Spleen (tissue), 11 donors: ENCODE data around the gene ADGRL3. TPM values are rescaled to one million over a fixed set of nuclear protein-coding genes. Genes with fewer than 3 reads are reported as not detected.

Experiments used
- DNase-seq: peaks from one replicate; pipeline ENCODE4 v3.0.0-alpha.2; 2020
- H3K27ac ChIP-seq, 8 donors: fragments of 200-600 bp; sonication (generic) in 7 of 8; 1 replicate in 4 of 8; 2 replicates in 4 of 8; pipeline versions ENCODE4 v1.5.0 to v1.8.0; 2016 to 2021; ENCODE audit warnings: inconsistent platforms in 4 of 8, mild to moderate bottlenecking in 4 of 8, moderate library complexity in 1 of 8
- H3K27me3 ChIP-seq, 7 donors: fragments of 200-600 bp; sonication (generic) in 6 of 7; replicated peaks in 1 of 7; 1 replicate in 4 of 7; 2 replicates in 3 of 7; pipeline versions ENCODE4 v1.5.0 to v1.8.0; 2016 to 2021; ENCODE audit warnings: inconsistent platforms in 3 of 7, mild to moderate bottlenecking in 1 of 7
- H3K36me3 ChIP-seq, 6 donors: fragments of 200-600 bp; sonication (generic) in 5 of 6; 1 replicate in 4 of 6; 2 replicates in 2 of 6; pipeline versions ENCODE4 v1.5.0 to v1.8.0; 2016 to 2021; ENCODE audit warnings: inconsistent platforms in 2 of 6
- H3K4me1 ChIP-seq, 6 donors: fragments of 200-600 bp; sonication (generic) in 5 of 6; 1 replicate in 3 of 6; 2 replicates in 3 of 6; pipeline versions ENCODE4 v1.5.0 to v1.8.0; 2016 to 2021; ENCODE audit warnings: inconsistent platforms in 3 of 6
- H3K4me3 ChIP-seq, 8 donors: fragments of 200-600 bp; sonication (generic) in 7 of 8; 1 replicate in 4 of 8; 2 replicates in 4 of 8; pipeline versions ENCODE4 v1.5.0 to v1.8.0; 2016 to 2021; ENCODE audit warnings: inconsistent platforms in 4 of 8, mild to moderate bottlenecking in 4 of 8, moderate library complexity in 2 of 8
- H3K9me3 ChIP-seq, 8 donors: fragments of 200-600 bp; sonication (generic) in 7 of 8; 1 replicate in 4 of 8; 2 replicates in 4 of 8; pipeline versions ENCODE4 v1.5.0 to v1.8.0; 2016 to 2021; ENCODE audit warnings: inconsistent platforms in 4 of 8
- CTCF ChIP-seq, 11 experiments: fragments of 200-600 bp in 7 of 11; fragments of 450-650 bp in 4 of 11; sonication (generic) in 4 of 11; IDR thresholded peaks in 8 of 11; conservative IDR thresholded peaks in 3 of 11; 1 replicate in 7 of 11; 2 replicates in 4 of 11; pipeline versions ENCODE4 v1.4.0 to v1.8.0; 2016 to 2021; ENCODE audit warnings: antibody characterized with exemption in 11 of 11, inconsistent platforms in 4 of 11, mild to moderate bottlenecking in 1 of 11
- POLR2A ChIP-seq, 3 donors: fragments of 450-650 bp; IDR thresholded peaks; one replicate each; pipeline ENCODE4 v1.5.1; 2017; ENCODE audit warnings: antibody characterized with exemption in 3 of 3, mild to moderate bottlenecking in 1 of 3
- POLR2AphosphoS5 ChIP-seq, 3 donors: sonication (generic); formaldehyde crosslinking; IDR thresholded peaks; one replicate each; pipeline ENCODE4 v1.5.1; 2017; ENCODE audit warnings: antibody characterized with exemption in 3 of 3
- WGBS, 5 donors: extraction: QIAGEN DNeasy Blood & Tissue Kit in 3 of 5; methylation state at CpG; one replicate each; pipeline versions ENCODE4 v1.1.5 to v1.1.7; 2013 to 2018; 5-methylcytosine and 5-hydroxymethylcytosine counted together
- intact Hi-C: fragments of 100-400 bp; cut with DNase I; formaldehyde crosslinking; loops from one replicate; pipeline ENCODE4 v1.15.0; 2023; ENCODE audit warnings: low total_unique reads
- polyA plus RNA-seq, 3 donors: library from polyadenylated mRNA; stranded (reverse); fragments of 200-250 nt; gene quantifications; one replicate each; pipeline ENCODE4 v1.2.1, GENCODE V29; 2013
- total RNA-seq, 7 donors: library from RNA; depleted of rRNA in 3 of 7; stranded (reverse); fragments of >200 nt in 3 of 7; fragmentation: NEBNext Ultra II Directional in 4 of 7; extraction: Animal tissue kit (Norgen Biotek cat#: 25700) in 4 of 7; gene quantifications; one replicate each; pipeline versions ENCODE4 v1.1.0 to v1.2.1, GENCODE V29; 2016 to 2021
- donor health status: healthy with polysubstance abuse.
- donor health status: DM: no; HTN: no; CAD: no; lungs with moderate emphysema.
- donor health status: DM: no; HTN: no; CAD: no.
- donor health status: Bipolar disorder and iron deficiency.
- donor health status: healthy.
- donor health status: DM: no; HTN: no; CAD: no.
- donor health status: DM: yes; HTN: yes; CAD: no.

ADGRL3 gene
- total and polyA plus RNA-seq, 10 donors = 0.09 to 0.92 (median 0.46) TPM; not detected in 1

- no peak for TF ChIP-seq POLR2AphosphoS5 (IDR thresholded peaks at IDR 0.05)
- TF ChIP-seq POLR2A (IDR thresholded peaks at IDR 0.05) = no peak
- no peak for TF ChIP-seq CTCF (IDR thresholded peaks at IDR 0.05 in 8 of 11, conservative IDR thresholded peaks at IDR 0.05 in 3 of 11)
- intact Hi-C loops = no loop called here
These were observed 94.8 kb downstream of the ADGRL3 start for GRCh38 chr4:61294936-61295335.

GRCh38 chr4:61296144-61296543, 96.0 kb downstream of the ADGRL3 start:
- no peak overlapping the region for H3K27ac ChIP-seq
- H3K36me3 ChIP-seq = no peaks in the 10 kb centered on the region
- intact Hi-C loops = no loop called here
- H3K27me3 ChIP-seq = no peaks in the 10 kb centered on the region
- WGBS, 5 donors = 49 to 79% (median 59%) methylated on average over 2 of the region's 2 CpGs
- no peak for TF ChIP-seq POLR2A (IDR thresholded peaks at IDR 0.05)
- TF ChIP-seq POLR2AphosphoS5 (IDR thresholded peaks at IDR 0.05) = no peak
- no peak for TF ChIP-seq CTCF (IDR thresholded peaks at IDR 0.05 in 8 of 11, conservative IDR thresholded peaks at IDR 0.05 in 3 of 11)
- H3K4me3 ChIP-seq = no peak overlapping the region
- H3K4me1 ChIP-seq = no peaks in the 10 kb centered on the region
- DNase-seq = no peak
- H3K9me3 ChIP-seq = no peaks in the 10 kb centered on the region

More at GRCh38 chr4:61294936-61295335, 94.8 kb downstream of the ADGRL3 start:
- no peak for DNase-seq
- 75 to 83% (median 80%) methylated on average over 6 of the region's 6 CpGs for WGBS, 5 donors
- Histone ChIP-seq H3K36me3 (no peaks in the 10 kb centered on the region), H3K9me3 (no peaks in the 10 kb centered on the region), H3K27ac (no peak overlapping the region), H3K4me3 (no peak overlapping the region), H3K27me3 (no peaks in the 10 kb centered on the region), H3K4me1 (no peaks in the 10 kb centered on the region)

GRCh38 chr4:61298178-61298740, 98.1 kb downstream of the ADGRL3 start:
- Histone ChIP-seq H3K4me1 (no peaks in the 10 kb centered on the region), H3K27ac (no peak overlapping the region), H3K27me3 (no peaks in the 10 kb centered on the region), H3K9me3 (no peaks in the 10 kb centered on the region), H3K4me3 (no peak overlapping the region), H3K36me3 (no peaks in the 10 kb centered on the region)
- WGBS, 5 donors = 51 to 67% (median 65%) methylated on average over 4 of the region's 4 CpGs
- no peak for TF ChIP-seq CTCF (IDR thresholded peaks at IDR 0.05 in 8 of 11, conservative IDR thresholded peaks at IDR 0.05 in 3 of 11)
- TF ChIP-seq POLR2A (IDR thresholded peaks at IDR 0.05) = no peak
- no peak for TF ChIP-seq POLR2AphosphoS5 (IDR thresholded peaks at IDR 0.05)
- intact Hi-C loops = no loop called here
- DNase-seq = no peak

- H3K27me3 ChIP-seq = no peaks in the 10 kb centered on the region
- no peak for TF ChIP-seq POLR2A (IDR thresholded peaks at IDR 0.05)
- no peak for TF ChIP-seq POLR2AphosphoS5 (IDR thresholded peaks at IDR 0.05)
- no peak for TF ChIP-seq CTCF (IDR thresholded peaks at IDR 0.05 in 8 of 11, conservative IDR thresholded peaks at IDR 0.05 in 3 of 11)
- WGBS, 5 donors = 56 to 74% (median 65%) methylated on average over 4 of the region's 4 CpGs
- H3K36me3 ChIP-seq = no peaks in the 10 kb centered on the region
- no peak overlapping the region for H3K4me3 ChIP-seq
- H3K4me1 ChIP-seq = no peaks in the 10 kb centered on the region
- no peak overlapping the region for H3K27ac ChIP-seq
- H3K9me3 ChIP-seq = no peaks in the 10 kb centered on the region
- intact Hi-C loops = no loop called here
- DNase-seq = no peak
These were observed 99.2 kb downstream of the ADGRL3 start for GRCh38 chr4:61299316-61299715.
